Measurements from ENCODE around the gene C5orf34. TPM values are rescaled to one million over a fixed set of nuclear protein-coding genes. Genes with fewer than 3 reads are reported as not detected.
A peak's percentile ranks its signal among the peaks of the same experiment; 100 is the strongest.

The C5orf34 gene
- total and polyA plus RNA-seq, 9 of the 15 experiments (the other 6 are each of a cell fraction or from before 2014, with no cell fraction given): 13.2 to 32.6 (median 20.7) TPM

DNA sequence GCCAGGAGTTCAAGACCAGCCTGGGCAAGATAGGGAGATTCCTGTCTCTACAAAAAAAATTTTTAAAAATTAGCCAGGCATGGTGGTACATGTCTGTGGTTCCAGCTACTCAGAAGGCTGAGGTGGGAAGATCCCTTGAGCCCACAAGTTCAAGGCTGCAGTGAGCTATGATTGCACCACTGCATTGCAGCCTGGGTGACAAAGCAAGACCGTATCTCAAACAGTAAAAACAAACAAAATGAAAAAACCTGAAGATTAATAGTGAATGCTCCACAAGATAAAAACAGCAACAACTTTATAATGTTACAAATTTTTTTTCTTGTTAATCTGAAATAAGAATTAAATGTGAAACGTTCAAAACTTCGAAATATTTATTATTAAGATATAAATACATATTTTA is 28.6 kb downstream of the C5orf34 start:
- FAIRE-seq: no peak
- H3K9me3 ChIP-seq (replicated peaks; ENCODE audit: control insufficient read depth, insufficient read depth, low read depth, low read length): 0 out of 2 replicates have a peak, but pooled peaks cover 1% of the 10 kb centered on the region
- ChIA-PET POLR2A (interaction anchor here (1.0 to 4.2 kb wide), 7 partner anchors 11 to 418 kb away, joined by 3 to 43 read pairs (median 3); partner anchors contain the start of genes C5orf34 and ZNF131), CTCF (ENCODE audit: low intra/inter-chr PET ratio) (no interaction called here)
- DNase-seq (ENCODE audit: extremely low read depth in 1 of 4, low spot score in 3 of 4): peak in 1 of 4 experiments; percentile 15
- H3K36me3 ChIP-seq (ENCODE audit: control insufficient read depth, insufficient read depth, low read length): peaks cover 37% of the 10 kb centered on the region; the same call in 2 of the 3 replicates
- TF ChIP-seq ZNF785 (CRISPR knock-in tag; IDR thresholded peaks at IDR 0.05): no peak
- TF ChIP-seq STAT5A (IDR thresholded peaks at IDR 0.05; ENCODE audit: borderline replicate concordance, low read length): no peak
- TF ChIP-seq NCOR1 (IDR thresholded peaks at IDR 0.05): no peak
- TF ChIP-seq ARID1B (IDR thresholded peaks at IDR 0.05): peak; percentile 24; the same call in 1 of the 2 replicates
- TF ChIP-seq DPF2 (IDR thresholded peaks at IDR 0.05): peak; percentile 53; the same call in 1 of the 2 replicates
- peak; percentile 61 for TF ChIP-seq NFE2 (IDR thresholded peaks at IDR 0.05; ENCODE audit: low read depth)
- no peak for TF ChIP-seq ZSCAN32 (CRISPR knock-in tag; IDR thresholded peaks at IDR 0.05)
- TF ChIP-seq CEBPB (tag; IDR thresholded peaks at IDR 0.05): peak; percentile 87
- 0 out of 2 replicates have a peak, but pooled peaks have one; percentile 34 for TF ChIP-seq ADNP (tag; IDR thresholded peaks at IDR 0.05)
- TF ChIP-seq CEBPG (CRISPR knock-in tag; IDR thresholded peaks at IDR 0.05): 0 out of 2 replicates have a peak, but pooled peaks have one; percentile 17
- TF ChIP-seq CEBPG (tag; conservative IDR thresholded peaks at IDR 0.05 in 1 of 2, IDR thresholded peaks at IDR 0.05 in 1 of 2): peak in 1 of 2 experiments; percentile 53; a peak in 1 of 4 replicates
- no peak for TF ChIP-seq RFX1 (IDR thresholded peaks at IDR 0.05)
- TF ChIP-seq MAFG (tag; conservative IDR thresholded peaks at IDR 0.05): peak; percentile 36; the same call in 1 of the 2 replicates
- no peak for TF ChIP-seq KDM1A (IDR thresholded peaks at IDR 0.05)
- 0 out of 2 replicates have a peak, but pooled peaks have one; percentile 23 for TF ChIP-seq SMARCA4 (IDR thresholded peaks at IDR 0.05)
- H3K9ac ChIP-seq (ENCODE audit: insufficient read depth in 1 of 2, low read depth in 2 of 2, low read length in 2 of 2): no peak overlapping the region
- H3K27ac ChIP-seq (ENCODE audit: extremely low read depth, low read depth, low read length): no peak overlapping the region
- no TSS peak for BruUV-seq (replicated peaks)
- in situ Hi-C loops (cut with MboI): no loop called here
- intact Hi-C loops (cut with micrococcal nuclease): loop anchor here (10.0 kb wide), 1 partner anchor 118 kb away; the partner anchor contains the start of gene NNT
- no peaks in the 10 kb centered on the region for H4K20me1 ChIP-seq (replicated peaks; ENCODE audit: control insufficient read depth, insufficient read depth, low read length)
- H2AFZ ChIP-seq (ENCODE audit: low read depth, low read length): no peak overlapping the region
- no peak overlapping the region for H3K4me3 ChIP-seq
- H3K79me2 ChIP-seq (ENCODE audit: control insufficient read depth, insufficient read depth, low read length): peaks cover 25% of the 10 kb centered on the region
- H3K4me2 ChIP-seq (ENCODE audit: insufficient read depth, low read length): no peak overlapping the region
- WGBS (ENCODE audit: insufficient coverage, low coverage, missing lambda C conversion rate): 52% methylated on average over 3 of the region's 3 CpGs
- H3K4me1 ChIP-seq (replicated peaks in 1 of 2; ENCODE audit: control insufficient read depth in 2 of 2, insufficient read depth in 2 of 2, low read length in 2 of 2): peaks cover 6 to 8% of the 10 kb centered on the region in 2 experiments; a peak in 2 of 5 replicates
- H3K27me3 ChIP-seq (ENCODE audit: control insufficient read depth in 2 of 2, insufficient read depth in 2 of 2, low read length in 2 of 2): no peaks in the 10 kb centered on the region
- ATAC-seq: no peak
- no peaks in the 10 kb centered on the region for H3K9me1 ChIP-seq (ENCODE audit: control insufficient read depth, insufficient read depth, low read length)

Measured in K562 (cell line).